Sigmoid colon (tissue), 7 donors: ENCODE measurements around the gene GPRC5D. TPM values are rescaled to one million over a fixed set of nuclear protein-coding genes. Genes with fewer than 3 reads are reported as not detected.

Source experiments
- DNase-seq: peaks from one replicate; pipeline ENCODE4 v3.0.0-alpha.2; 2019
- H3K27ac ChIP-seq, 4 donors: fragments of 200-600 bp; sonication (generic); one replicate each; pipeline ENCODE4 v1.5.1; 2016 to 2019; ENCODE audit warnings: mild to moderate bottlenecking in 1 of 4
- H3K27me3 ChIP-seq, 3 donors: fragments of 200-600 bp; sonication (generic); one replicate each; pipeline ENCODE4 v1.5.1; 2019; ENCODE audit warnings: mild to moderate bottlenecking in 1 of 3
- H3K36me3 ChIP-seq, 4 donors: fragments of 200-600 bp; sonication (generic); one replicate each; pipeline ENCODE4 v1.5.1; 2016 to 2019
- H3K4me1 ChIP-seq, 4 donors: fragments of 200-600 bp; sonication (generic); one replicate each; pipeline ENCODE4 v1.5.1; 2017 to 2019
- H3K4me3 ChIP-seq, 4 donors: fragments of 200-600 bp; sonication (generic); one replicate each; pipeline ENCODE4 v1.5.1; 2017 to 2019; ENCODE audit warnings: mild to moderate bottlenecking in 2 of 4, moderate library complexity in 1 of 4
- H3K9me3 ChIP-seq, 4 donors: fragments of 200-600 bp in 3 of 4; sonication (generic) in 3 of 4; one replicate each; pipeline versions ENCODE4 v1.5.1 to v1.6.1; 2013 to 2019
- EP300 ChIP-seq, 4 donors: sonication (generic); formaldehyde crosslinking; IDR thresholded peaks; one replicate each; pipeline ENCODE4 v1.6.1; 2017; ENCODE audit warnings: antibody characterized with exemption in 4 of 4
- POLR2A ChIP-seq, 2 donors: fragments of 450-650 bp; IDR thresholded peaks; one replicate each; pipeline ENCODE4 v1.6.1; 2016; ENCODE audit warnings: antibody characterized with exemption in 2 of 2, mild to moderate bottlenecking in 2 of 2, moderate library complexity in 2 of 2
- POLR2AphosphoS5 ChIP-seq, 4 donors: sonication (generic); formaldehyde crosslinking; IDR thresholded peaks; one replicate each; pipeline ENCODE4 v1.6.1; 2017; ENCODE audit warnings: antibody characterized with exemption in 4 of 4
- WGBS, 2 donors: extraction: QIAGEN DNeasy Blood & Tissue Kit; methylation state at CpG; one replicate each; pipeline ENCODE4 v1.1.7; 2013; 5-methylcytosine and 5-hydroxymethylcytosine counted together
- intact Hi-C: fragments of 100-400 bp; cut with DNase I; formaldehyde crosslinking; loops from one replicate; pipeline ENCODE4 v1.15.1; 2023
- polyA plus RNA-seq, 3 donors: library from polyadenylated mRNA; stranded (reverse); fragments of 200-250 nt; gene quantifications; one replicate each; pipeline ENCODE4 v1.2.3, GENCODE V29; 2013
- total RNA-seq, 4 donors: library from RNA; depleted of rRNA; stranded (reverse); fragments of >200 nt; gene quantifications; one replicate each; pipeline ENCODE4 v1.1.0, GENCODE V29; 2016
- TF ChIP-seq, protein P1 (sequence below), 4 experiments: fragments of 450-650 bp in 3 of 4; fragments of 200-600 bp in 1 of 4; IDR thresholded peaks; one replicate each; pipeline ENCODE4 v1.5.1; 2016 to 2019; ENCODE audit warnings: antibody characterized with exemption in 4 of 4, mild to moderate bottlenecking in 3 of 4, moderate library complexity in 2 of 4
- donor health status: healthy with polysubstance abuse.
- donor health status: Bipolar disorder and iron deficiency.
- donor health status: healthy.

Gene GPRC5D
- total and polyA plus RNA-seq, 7 donors: 0.16 TPM; not detected in 6

DNA sequence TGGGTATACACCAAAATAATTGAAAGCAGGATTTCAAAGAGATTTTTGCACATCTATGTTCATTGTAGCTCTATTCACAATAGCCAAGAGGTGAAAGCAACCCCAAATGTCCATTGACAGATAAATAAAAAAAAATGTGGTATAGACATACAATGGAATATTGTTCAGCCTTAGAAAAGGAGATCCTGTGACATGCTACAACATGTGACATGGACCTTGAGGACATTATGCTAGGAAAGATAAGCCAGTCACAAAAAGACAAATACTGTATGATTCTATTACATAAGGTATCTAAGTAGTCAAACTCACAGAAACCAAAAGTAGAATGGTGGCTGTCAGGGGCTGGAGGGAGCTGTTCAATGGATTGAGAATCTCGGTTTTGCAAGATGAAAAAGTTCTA lies 12.1 kb downstream of the GPRC5D start:
- Histone ChIP-seq H3K9me3 (no peaks in the 10 kb centered on the region), H3K36me3 (no peaks in the 10 kb centered on the region), H3K4me3 (no peak overlapping the region), H3K27ac (no peak overlapping the region), H3K4me1 (no peaks in the 10 kb centered on the region), H3K27me3 (no peaks in the 10 kb centered on the region)
- no peak for TF ChIP-seq POLR2A (IDR thresholded peaks at IDR 0.05)
- no peak for TF ChIP-seq EP300 (IDR thresholded peaks at IDR 0.05)
- no peak for TF ChIP-seq POLR2AphosphoS5 (IDR thresholded peaks at IDR 0.05)
- TF ChIP-seq, protein P1, sequence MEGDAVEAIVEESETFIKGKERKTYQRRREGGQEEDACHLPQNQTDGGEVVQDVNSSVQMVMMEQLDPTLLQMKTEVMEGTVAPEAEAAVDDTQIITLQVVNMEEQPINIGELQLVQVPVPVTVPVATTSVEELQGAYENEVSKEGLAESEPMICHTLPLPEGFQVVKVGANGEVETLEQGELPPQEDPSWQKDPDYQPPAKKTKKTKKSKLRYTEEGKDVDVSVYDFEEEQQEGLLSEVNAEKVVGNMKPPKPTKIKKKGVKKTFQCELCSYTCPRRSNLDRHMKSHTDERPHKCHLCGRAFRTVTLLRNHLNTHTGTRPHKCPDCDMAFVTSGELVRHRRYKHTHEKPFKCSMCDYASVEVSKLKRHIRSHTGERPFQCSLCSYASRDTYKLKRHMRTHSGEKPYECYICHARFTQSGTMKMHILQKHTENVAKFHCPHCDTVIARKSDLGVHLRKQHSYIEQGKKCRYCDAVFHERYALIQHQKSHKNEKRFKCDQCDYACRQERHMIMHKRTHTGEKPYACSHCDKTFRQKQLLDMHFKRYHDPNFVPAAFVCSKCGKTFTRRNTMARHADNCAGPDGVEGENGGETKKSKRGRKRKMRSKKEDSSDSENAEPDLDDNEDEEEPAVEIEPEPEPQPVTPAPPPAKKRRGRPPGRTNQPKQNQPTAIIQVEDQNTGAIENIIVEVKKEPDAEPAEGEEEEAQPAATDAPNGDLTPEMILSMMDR (IDR thresholded peaks at IDR 0.05): no peak
- WGBS, 2 donors: 74 to 88% methylated on average over 1 of the region's 1 CpG
- intact Hi-C loops: no loop called here
- no peak for DNase-seq

DNA sequence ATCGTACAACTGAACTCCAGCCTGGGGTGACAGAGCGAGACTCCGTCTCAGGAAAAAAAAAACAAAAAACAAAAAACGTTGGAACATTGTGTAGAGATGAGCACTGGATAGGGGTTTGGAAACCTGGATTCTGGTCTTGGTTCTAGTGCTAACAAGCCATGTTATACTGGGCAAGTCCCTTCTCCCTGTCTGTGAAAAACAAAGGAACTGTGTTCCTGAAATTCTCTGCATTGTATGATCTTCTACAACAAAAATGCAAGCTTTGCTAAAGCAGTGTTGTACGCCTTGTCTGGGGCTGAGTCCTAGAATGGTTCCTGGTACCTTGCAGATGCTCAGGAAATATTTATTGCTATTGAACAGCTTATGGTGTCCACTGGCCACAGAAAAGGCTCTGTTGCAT lies 13.4 kb downstream of the GPRC5D start:
- no peak overlapping the region for H3K27ac ChIP-seq
- no peak for DNase-seq
- intact Hi-C loops: no loop called here
- H3K9me3 ChIP-seq: no peaks in the 10 kb centered on the region
- H3K36me3 ChIP-seq: no peaks in the 10 kb centered on the region
- no peak overlapping the region for H3K4me3 ChIP-seq
- WGBS, 2 donors: 87 to 88% methylated on average over 5 of the region's 5 CpGs
- H3K4me1 ChIP-seq: no peaks in the 10 kb centered on the region
- no peaks in the 10 kb centered on the region for H3K27me3 ChIP-seq
- TF ChIP-seq EP300 (IDR thresholded peaks at IDR 0.05): no peak
- TF ChIP-seq, protein P1 (IDR thresholded peaks at IDR 0.05): no peak

DNA sequence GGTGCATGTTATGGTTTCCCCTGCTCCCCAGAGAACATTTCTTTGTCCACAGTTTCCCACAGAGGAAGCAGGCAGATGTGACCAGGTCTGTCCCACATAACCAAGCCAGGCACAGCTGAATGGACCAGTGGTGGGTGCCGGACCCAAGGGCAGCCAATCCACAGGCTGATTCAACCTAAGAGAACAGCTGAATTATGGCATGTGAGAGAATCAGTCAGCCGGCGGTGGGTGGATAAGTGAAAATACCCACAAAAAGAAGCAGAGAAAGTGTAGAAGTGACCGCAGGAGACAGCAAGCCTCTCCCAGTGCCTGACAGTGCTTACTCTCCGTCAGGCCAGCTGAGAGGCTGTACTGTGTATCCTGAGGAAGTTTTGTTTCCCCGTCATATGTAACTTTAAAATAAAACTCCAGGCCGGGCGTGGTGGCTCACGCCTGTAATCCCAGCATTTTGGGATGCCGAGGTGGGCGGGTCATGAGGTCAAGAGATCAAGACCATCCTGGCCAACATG lies 14.9 kb downstream of the GPRC5D start:
- TF ChIP-seq POLR2AphosphoS5 (IDR thresholded peaks at IDR 0.05) (no peak), POLR2A (IDR thresholded peaks at IDR 0.05) (no peak), EP300 (IDR thresholded peaks at IDR 0.05) (no peak)
- TF ChIP-seq, protein P1 (IDR thresholded peaks at IDR 0.05): no peak

DNA sequence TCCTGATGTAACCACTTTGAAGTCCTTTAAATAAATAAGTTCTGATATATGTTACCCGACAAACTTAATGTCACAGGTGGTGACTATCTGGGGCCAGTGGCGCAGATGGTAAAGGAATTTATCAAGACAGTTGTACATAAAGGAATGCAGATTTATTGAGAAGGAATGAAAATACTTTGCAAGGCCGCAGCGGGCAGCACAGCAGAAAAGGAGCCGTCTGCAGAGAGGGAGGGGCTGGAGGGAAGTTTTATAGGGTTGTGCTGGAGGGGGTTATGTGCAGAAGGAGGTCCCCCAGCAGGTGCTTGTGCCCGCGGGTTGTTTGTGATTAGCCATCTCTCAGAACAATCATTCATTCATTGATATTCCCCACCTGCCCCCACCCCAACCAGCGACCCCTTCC lies 17.4 kb downstream of the GPRC5D start:
- Histone ChIP-seq H3K9me3 (no peaks in the 10 kb centered on the region), H3K4me3 (no peak overlapping the region), H3K27ac (no peak overlapping the region), H3K4me1 (no peaks in the 10 kb centered on the region), H3K36me3 (no peaks in the 10 kb centered on the region), H3K27me3 (no peaks in the 10 kb centered on the region)
- 70 to 71% methylated on average over 8 of the region's 8 CpGs for WGBS, 2 donors
- intact Hi-C loops: no loop called here
- DNase-seq: no peak
- TF ChIP-seq POLR2A (IDR thresholded peaks at IDR 0.05) (no peak), EP300 (IDR thresholded peaks at IDR 0.05) (no peak), POLR2AphosphoS5 (IDR thresholded peaks at IDR 0.05) (no peak)
- TF ChIP-seq, protein P1 (IDR thresholded peaks at IDR 0.05): no peak

More for the DNA sequence above, 14.9 kb downstream of the GPRC5D start:
- H3K9me3 ChIP-seq: no peaks in the 10 kb centered on the region
- 91% methylated on average over 11 of the region's 11 CpGs for WGBS, 2 donors
- H3K27ac ChIP-seq: no peak overlapping the region
- no peaks in the 10 kb centered on the region for H3K36me3 ChIP-seq
- H3K27me3 ChIP-seq: no peaks in the 10 kb centered on the region
- intact Hi-C loops: no loop called here
- H3K4me1 ChIP-seq: no peaks in the 10 kb centered on the region
- no peak overlapping the region for H3K4me3 ChIP-seq
- DNase-seq: no peak

DNA sequence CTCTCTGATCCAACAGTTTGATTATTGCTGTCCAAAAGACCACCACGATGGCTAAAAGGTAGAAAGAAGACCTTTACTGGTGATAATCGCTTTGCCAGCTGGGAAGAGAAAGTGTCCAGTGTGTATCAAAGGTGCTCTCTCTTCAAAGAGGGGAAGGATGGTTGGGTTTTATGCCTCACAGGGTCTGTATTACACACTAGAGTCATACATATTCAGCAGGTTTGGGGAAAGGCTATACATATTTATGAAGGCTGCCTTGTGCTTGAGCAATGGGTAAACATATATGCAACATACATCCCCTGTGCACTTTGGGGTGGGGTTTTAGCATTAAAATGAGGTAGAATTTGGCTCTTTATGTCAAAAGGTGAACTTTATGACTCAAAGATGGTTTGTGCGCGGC lies 18.2 kb downstream of the GPRC5D start:
- intact Hi-C loops: no loop called here

More for the DNA sequence above, 18.2 kb downstream of the GPRC5D start:
- Histone ChIP-seq H3K9me3 (no peaks in the 10 kb centered on the region), H3K4me1 (no peaks in the 10 kb centered on the region), H3K27me3 (no peaks in the 10 kb centered on the region), H3K4me3 (no peak overlapping the region), H3K36me3 (no peaks in the 10 kb centered on the region), H3K27ac (no peak overlapping the region)
- 91 to 93% methylated on average over 4 of the region's 4 CpGs for WGBS, 2 donors
- no peak for DNase-seq
- no peak for TF ChIP-seq POLR2A (IDR thresholded peaks at IDR 0.05)
- no peak for TF ChIP-seq EP300 (IDR thresholded peaks at IDR 0.05)
- TF ChIP-seq POLR2AphosphoS5 (IDR thresholded peaks at IDR 0.05): no peak
- TF ChIP-seq, protein P1 (IDR thresholded peaks at IDR 0.05): no peak
